Thoracic aorta (tissue), 2 donors: ENCODE data around the gene SUPT4H1. TPM values are rescaled to one million over a fixed set of nuclear protein-coding genes. Genes with fewer than 3 reads are reported as not detected.

Experiments used
- ATAC-seq: fragments of 150-250 bp; one replicate; pipeline ENCODE4 v1.8.0; 2017; ENCODE audit warnings: low read depth; ENCODE audit not compliant: insufficient number of reproducible peaks, low FRiP score
- DNase-seq: peaks from one replicate; pipeline ENCODE4 v3.0.0-alpha.2; 2020; ENCODE audit warnings: low spot score
- H3K27ac ChIP-seq, 2 donors: fragments of 200-600 bp; sonication (generic); 1 replicate in 1 of 2; 2 replicates in 1 of 2; pipeline ENCODE4 v1.5.1; 2016; ENCODE audit warnings: mild to moderate bottlenecking in 2 of 2, moderate library complexity in 2 of 2
- H3K27me3 ChIP-seq: fragments of 200-600 bp; sonication (generic); replicated peaks from 2 replicates; pipeline ENCODE4 v1.6.0; 2016; ENCODE audit warnings: mild to moderate bottlenecking; ENCODE audit not compliant: insufficient read depth
- H3K36me3 ChIP-seq: fragments of 200-600 bp; sonication (generic); one replicate; pipeline ENCODE4 v1.5.1; 2016
- H3K4me1 ChIP-seq, 2 donors: fragments of 200-600 bp; sonication (generic); 1 replicate in 1 of 2; 2 replicates in 1 of 2; pipeline versions ENCODE4 v1.5.1 to v1.6.0; 2016; ENCODE audit warnings: low read depth in 2 of 2, mild to moderate bottlenecking in 1 of 2; ENCODE audit not compliant: control insufficient read depth in 1 of 2
- H3K4me3 ChIP-seq: fragments of 200-600 bp; sonication (generic); 2 replicates; pipeline ENCODE4 v1.5.1; 2016; ENCODE audit warnings: mild to moderate bottlenecking
- H3K9me3 ChIP-seq: fragments of 200-600 bp; sonication (generic); 2 replicates; pipeline ENCODE4 v1.5.1; 2016
- total RNA-seq, 2 donors: library from RNA; depleted of rRNA; stranded (reverse); fragments of >200 nt; gene quantifications; one replicate each; pipeline versions ENCODE4 v1.1.0 to v1.2.3, GENCODE V29; 2016
- TF ChIP-seq, protein P1 (sequence below): fragments of 200-600 bp; sonication (generic); IDR thresholded peaks from one replicate; pipeline ENCODE4 v1.5.1; 2019; ENCODE audit warnings: antibody characterized with exemption

Gene SUPT4H1
- total RNA-seq, 2 donors from 2014 or later, result 30.6 to 37.3 TPM

DNA sequence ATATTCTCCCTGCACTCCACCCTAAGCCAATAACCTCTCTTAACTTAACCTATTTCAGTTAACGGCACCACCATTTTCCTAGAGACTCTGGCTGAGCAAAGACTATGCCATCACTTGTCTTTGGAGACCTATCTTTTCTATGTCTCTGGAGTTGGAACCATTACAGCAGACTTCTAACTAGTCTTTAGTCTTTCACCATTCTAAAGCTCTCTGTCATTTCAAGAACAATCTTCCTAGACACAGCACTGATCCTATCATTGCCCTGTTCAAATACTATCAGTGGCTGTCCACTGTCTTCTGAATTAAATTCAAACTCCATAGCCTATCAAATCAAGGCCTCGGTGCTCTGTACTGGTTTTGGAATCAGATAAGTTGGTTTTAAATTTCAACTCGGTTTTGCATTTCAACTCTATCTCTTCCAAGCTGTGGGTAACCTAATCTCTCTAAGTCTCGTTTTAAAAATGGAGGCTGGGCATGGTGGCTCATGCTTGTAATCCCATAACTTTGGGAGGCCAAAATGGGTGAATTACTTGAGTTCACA is 33.4 kb upstream of the SUPT4H1 start:
- Histone ChIP-seq H3K36me3 (no peaks in the 10 kb centered on the region), H3K9me3 (no peaks in the 10 kb centered on the region), H3K27ac (no peak overlapping the region), H3K4me3 (no peak overlapping the region), H3K4me1 (no peaks in the 10 kb centered on the region), H3K27me3 (no peaks in the 10 kb centered on the region)
- ATAC-seq, result no peak
- no peak for DNase-seq
- TF ChIP-seq, protein P1, sequence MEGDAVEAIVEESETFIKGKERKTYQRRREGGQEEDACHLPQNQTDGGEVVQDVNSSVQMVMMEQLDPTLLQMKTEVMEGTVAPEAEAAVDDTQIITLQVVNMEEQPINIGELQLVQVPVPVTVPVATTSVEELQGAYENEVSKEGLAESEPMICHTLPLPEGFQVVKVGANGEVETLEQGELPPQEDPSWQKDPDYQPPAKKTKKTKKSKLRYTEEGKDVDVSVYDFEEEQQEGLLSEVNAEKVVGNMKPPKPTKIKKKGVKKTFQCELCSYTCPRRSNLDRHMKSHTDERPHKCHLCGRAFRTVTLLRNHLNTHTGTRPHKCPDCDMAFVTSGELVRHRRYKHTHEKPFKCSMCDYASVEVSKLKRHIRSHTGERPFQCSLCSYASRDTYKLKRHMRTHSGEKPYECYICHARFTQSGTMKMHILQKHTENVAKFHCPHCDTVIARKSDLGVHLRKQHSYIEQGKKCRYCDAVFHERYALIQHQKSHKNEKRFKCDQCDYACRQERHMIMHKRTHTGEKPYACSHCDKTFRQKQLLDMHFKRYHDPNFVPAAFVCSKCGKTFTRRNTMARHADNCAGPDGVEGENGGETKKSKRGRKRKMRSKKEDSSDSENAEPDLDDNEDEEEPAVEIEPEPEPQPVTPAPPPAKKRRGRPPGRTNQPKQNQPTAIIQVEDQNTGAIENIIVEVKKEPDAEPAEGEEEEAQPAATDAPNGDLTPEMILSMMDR, result no peak

DNA sequence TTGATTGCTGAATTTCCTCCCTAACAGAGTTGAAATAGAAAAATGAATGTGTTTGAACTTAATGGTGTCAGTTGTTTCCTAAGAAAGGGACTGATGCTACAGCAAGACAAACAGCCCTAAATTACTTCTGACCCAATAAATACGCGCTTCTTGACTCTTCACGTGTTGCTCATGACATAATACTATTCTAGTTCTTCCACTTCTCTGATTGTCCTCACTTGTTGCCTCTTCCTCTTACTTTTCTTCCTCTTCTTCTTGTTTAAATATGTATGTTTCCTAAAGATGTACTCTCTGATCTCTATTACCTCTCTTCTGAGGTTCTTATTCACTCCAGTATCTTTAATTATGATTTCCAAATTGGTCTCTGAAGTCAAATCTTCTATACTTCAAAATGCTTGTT is 32.9 kb upstream of the SUPT4H1 start:
- Histone ChIP-seq H3K36me3 (no peaks in the 10 kb centered on the region), H3K9me3 (no peaks in the 10 kb centered on the region), H3K27ac (no peak overlapping the region), H3K4me1 (no peaks in the 10 kb centered on the region), H3K4me3 (no peak overlapping the region), H3K27me3 (no peaks in the 10 kb centered on the region)
- ATAC-seq, result no peak
- TF ChIP-seq, protein P1, result no peak
- no peak for DNase-seq

DNA sequence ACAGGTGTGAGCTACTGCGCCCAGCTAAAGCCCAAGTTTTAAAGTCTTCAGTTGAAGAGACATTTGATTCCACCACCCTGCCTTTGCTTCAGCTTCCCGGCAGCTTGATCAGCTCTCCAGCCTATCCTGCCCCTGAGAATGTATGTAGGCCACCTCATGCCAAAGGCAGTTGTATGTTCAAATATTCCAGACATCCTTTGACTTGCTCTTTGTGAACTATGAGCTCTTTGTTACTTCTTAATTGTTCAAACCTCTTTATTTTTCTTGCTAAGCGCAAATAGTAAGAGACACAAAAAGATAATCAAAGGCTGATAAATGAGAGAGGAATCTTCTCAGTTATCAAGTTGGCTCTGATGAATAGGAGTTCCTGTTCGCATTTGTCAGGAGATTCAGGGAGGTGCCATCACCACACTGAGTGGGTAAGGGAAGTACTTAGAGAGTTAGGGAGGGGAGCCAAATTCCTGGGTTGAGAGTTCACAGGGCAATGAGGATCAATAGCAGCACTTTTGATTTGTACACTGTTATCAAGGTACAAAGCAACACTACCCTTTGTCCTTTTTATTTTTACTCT is 32.0 kb upstream of the SUPT4H1 start:
- no peak for ATAC-seq

DNA sequence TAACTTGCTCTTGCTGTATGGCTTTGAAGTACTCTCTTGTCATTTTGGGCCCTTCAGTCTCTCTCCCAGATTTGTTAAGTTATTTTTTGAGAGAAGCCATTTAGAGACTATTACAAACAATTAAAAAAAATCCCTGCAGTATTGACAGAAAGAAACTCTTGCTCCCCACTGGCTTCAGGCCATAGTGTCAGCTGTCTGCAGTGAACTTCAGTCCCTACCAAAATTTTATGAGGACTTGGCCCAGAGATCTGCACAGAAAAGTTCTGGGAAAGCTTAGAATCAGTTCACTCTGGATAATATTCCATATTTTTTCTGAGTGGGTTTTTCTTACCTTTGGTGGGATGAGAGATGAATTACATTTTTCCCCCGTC is 30.9 kb upstream of the SUPT4H1 start:
- ATAC-seq (no peak), DNase-seq (no peak)
- H3K36me3 ChIP-seq, result no peaks in the 10 kb centered on the region
- H3K9me3 ChIP-seq, result no peaks in the 10 kb centered on the region
- no peak overlapping the region for H3K27ac ChIP-seq
- no peak overlapping the region for H3K4me3 ChIP-seq
- H3K4me1 ChIP-seq, result no peaks in the 10 kb centered on the region
- no peaks in the 10 kb centered on the region for H3K27me3 ChIP-seq
- TF ChIP-seq, protein P1, result no peak

More for the DNA sequence above, 32.0 kb upstream of the SUPT4H1 start:
- no peaks in the 10 kb centered on the region for H3K9me3 ChIP-seq
- H3K27ac ChIP-seq, result no peak overlapping the region
- H3K27me3 ChIP-seq, result no peaks in the 10 kb centered on the region
- no peaks in the 10 kb centered on the region for H3K36me3 ChIP-seq
- no peaks in the 10 kb centered on the region for H3K4me1 ChIP-seq
- DNase-seq, result no peak
- TF ChIP-seq, protein P1, result no peak
- no peak overlapping the region for H3K4me3 ChIP-seq

DNA sequence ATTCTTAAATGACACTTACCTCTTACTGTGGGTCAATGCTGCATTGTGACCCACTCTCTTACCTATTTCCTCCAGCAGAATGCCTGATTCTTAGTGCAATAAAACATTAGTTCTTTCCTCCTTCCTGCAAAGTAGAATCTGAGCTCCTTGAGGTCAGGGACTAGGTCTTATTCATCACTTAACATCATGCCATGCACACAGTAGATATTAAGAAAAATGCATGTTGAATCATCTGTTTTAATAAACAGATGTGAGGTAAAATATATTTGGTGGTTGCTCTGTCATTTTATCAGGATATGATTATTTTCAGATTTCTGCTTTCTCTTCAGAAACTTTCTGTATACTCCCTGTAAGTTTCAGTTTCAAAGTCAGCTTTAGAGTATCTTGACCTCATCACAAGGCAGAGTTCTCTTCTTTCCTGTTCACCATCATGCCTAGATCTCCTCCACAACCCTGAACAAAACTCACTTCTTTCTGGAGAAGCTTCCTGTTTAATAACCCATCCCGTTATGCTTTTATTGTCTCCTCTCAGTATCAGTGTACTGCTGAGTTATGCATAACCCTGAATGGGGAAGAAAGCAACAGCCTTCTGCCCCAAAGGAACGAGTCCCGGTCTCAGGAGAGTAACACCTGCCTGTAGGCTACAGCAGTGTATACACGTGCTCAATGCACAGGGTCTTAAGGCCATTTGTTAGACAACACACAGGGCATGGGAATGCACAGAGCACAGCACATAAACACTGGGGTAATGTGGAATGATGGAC is 30.3 kb upstream of the SUPT4H1 start:
- Histone ChIP-seq H3K9me3 (no peaks in the 10 kb centered on the region), H3K36me3 (no peaks in the 10 kb centered on the region), H3K27me3 (no peaks in the 10 kb centered on the region), H3K4me1 (no peaks in the 10 kb centered on the region), H3K4me3 (no peak overlapping the region), H3K27ac (no peak overlapping the region)
- no peak for ATAC-seq
- TF ChIP-seq, protein P1, result no peak
- no peak for DNase-seq
